Left ventricle myocardium superior (tissue), 1 donor: ENCODE data around the gene SNX17. TPM values are rescaled to one million over a fixed set of nuclear protein-coding genes. Genes with fewer than 3 reads are reported as not detected.
"Not testable (repeated sequence)": the region's sequence is repeated elsewhere in the genome, so short reads cannot be mapped to it uniquely, and the experiment has no call there.

Experiments
- ATAC-seq: fragments of 200-7000 bp; cut with Tn5 transposase; one replicate; pipeline ENCODE4 v1.9.1; 2020; ENCODE audit warnings: mild to moderate bottlenecking, moderate library complexity
- DNase-seq: peaks from one replicate; pipeline ENCODE4 v3.0.0-alpha.2; 2020
- intact Hi-C: fragments of 100-400 bp; cut with micrococcal nuclease; formaldehyde crosslinking; loops from one replicate; pipeline ENCODE4 v1.11.0; 2022
- total RNA-seq: library from RNA; stranded (reverse); fragmentation: NEBNext Ultra II Directional; extraction: Animal tissue kit (Norgen Biotek cat#: 25700); gene quantifications from one replicate; pipeline ENCODE4 v1.2.1, GENCODE V29; 2021
- donor health status: DM: no; HTN: yes; CAD: no; lungs with severe emphysema.

Gene SNX17
- total RNA-seq, 1 donor from 2014 or later, result 61.2 TPM

DNA sequence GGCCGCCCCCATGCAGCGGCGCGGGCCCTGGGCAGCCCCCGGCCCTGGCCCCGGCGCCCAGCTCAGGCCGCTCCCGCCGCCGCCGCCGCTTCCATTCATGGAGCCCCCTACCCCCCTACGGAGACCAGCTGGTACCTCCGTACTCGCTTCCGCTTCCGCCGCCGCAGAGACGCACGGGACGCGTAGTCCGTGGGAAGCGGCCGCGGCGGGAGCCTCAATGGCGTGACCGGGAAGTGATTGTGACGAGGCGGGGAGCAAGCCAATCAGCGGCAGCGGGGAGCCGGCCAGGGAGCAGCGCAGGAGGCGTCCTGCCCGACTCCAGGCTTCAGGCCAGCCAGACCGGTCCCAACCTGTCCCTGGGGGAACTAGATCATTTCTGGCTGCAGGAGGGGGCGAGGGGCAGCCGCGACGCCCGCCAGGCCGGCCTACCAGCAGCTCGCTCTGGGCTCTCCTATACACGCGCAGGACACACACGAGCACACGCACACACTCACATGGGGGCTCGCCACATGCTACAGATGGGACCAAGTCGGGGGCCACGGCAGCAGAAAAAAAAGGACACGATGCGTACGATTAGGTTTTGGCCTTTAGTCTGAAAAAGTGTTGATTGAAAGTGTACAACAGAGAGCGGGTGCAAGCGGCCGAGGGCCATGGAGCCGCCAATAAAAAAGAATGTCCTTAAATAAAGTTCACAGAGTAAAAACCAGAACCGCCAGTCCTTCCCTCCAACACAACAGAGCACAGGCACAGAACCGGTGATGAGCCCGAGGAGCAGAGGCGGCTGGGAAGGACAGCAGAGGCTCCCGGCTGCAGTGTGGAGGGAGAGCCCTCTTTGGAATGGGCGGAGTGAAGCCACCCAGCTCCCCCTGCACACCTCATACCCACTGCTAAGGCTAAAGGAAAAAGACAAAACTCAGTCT lies 10.5 kb downstream of the SNX17 start, which contains the start of gene ZNF513:
Gene ZNF513 (minus strand): TSS at position 109 of the 920 bp plus-strand sequence. CDS start 208 bp downstream, outside the sequence.
- intact Hi-C loops, result no loop called here
- DNase-seq (peak; percentile 98), ATAC-seq (peak; percentile 92)

DNA sequence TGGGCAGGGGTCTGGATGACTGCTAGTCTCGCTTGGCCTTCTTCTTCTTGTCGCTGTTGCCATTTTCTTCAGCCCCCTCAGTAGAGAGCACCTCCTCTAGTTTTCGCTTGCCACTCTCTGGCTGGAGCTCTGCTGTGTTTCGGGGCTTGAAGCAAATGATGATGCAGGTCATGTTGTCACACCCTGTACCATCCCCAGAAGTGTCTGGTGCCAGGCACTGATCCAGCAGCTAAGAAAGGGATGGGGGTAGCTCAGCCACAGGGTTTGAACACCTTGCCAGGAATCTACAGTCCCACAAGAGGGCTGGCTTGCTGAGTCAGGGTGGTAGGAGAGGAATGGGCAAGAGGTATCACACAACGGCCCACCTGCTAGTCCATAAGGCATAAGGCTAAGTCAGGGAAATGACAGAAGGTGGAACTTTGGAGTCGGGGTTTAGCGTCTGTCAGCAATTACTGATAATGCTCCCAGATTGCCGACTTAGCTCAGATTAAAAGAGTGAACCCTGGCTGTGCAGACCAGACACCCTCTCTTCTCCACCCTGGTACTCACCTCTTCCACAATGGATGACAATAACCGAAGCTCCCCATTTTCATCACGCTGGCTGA lies 11.3 kb downstream of the SNX17 start:
- no peak for DNase-seq
- no peak for ATAC-seq
- intact Hi-C loops, result no loop called here

- intact Hi-C loops, result no loop called here
- ATAC-seq, result no peak
- DNase-seq, result no peak
These were observed 20.6 kb downstream of the SNX17 start for GRCh38 chr2:27390822-27391679.

DNA sequence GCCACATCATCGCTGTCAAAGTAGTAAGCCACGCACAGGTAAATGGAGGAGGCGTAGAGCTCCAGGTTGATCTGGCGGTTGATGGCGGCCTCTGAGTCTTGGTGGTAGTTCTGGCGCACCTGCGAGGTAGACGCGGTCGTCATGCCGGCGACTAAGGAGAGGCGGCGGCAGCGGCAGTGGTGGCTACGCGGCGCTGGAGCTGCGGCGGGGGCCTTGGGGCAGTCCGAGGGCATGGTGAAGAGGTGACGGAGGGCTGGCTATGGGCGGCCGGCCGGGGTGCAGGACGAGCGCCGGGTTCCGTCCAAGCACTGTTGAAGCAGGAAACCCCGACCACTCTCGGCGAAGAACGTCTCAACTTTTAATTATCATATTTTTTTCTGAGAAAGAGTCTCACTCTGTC lies 22.8 kb downstream of the SNX17 start:
- DNase-seq (no peak), ATAC-seq (no peak)
- intact Hi-C loops, result no loop called here

- no peak for DNase-seq
- no peak for ATAC-seq
- intact Hi-C loops, result no loop called here
These were observed 28.5 kb downstream of the SNX17 start for GRCh38 chr2:27398962-27399361.

DNA sequence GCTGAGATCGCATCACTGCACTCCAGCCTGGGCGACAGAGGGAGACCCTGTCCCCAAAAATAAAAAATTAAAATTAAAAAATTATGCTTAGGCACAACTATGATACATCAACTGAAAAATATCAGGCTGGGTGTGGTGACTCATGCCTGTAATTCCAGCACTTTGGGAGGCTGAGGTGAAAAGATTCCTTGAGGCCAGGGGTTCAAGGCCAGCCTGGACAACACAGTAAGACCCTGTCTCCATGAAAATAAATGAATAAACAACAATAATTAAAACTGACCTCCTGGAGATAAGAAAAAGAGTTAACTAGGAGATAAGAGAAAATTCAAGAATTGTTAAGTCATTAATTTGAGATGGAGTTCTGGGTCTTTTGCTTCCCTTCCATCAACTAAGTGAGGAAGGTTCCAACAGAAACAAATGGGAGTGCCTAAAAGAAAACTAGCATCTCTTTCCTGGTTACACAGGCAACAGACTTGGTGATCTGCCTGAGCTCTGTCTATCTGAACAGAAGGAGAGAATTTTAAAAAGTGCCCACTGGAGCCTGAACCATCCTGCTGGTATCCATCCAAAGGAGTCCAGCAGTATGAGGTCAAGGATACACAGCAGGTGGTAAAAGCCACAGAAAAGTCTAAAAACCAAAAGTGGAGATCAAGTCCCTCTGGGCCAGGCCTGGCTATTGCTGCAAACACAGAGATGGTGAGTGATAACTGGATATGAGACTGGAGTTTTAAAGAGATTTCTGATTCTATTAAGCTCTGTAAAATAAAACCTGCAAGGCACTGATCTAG lies 30.1 kb downstream of the SNX17 start:
- DNase-seq (no peak), ATAC-seq (no peak)
- intact Hi-C loops, result no loop called here

DNA sequence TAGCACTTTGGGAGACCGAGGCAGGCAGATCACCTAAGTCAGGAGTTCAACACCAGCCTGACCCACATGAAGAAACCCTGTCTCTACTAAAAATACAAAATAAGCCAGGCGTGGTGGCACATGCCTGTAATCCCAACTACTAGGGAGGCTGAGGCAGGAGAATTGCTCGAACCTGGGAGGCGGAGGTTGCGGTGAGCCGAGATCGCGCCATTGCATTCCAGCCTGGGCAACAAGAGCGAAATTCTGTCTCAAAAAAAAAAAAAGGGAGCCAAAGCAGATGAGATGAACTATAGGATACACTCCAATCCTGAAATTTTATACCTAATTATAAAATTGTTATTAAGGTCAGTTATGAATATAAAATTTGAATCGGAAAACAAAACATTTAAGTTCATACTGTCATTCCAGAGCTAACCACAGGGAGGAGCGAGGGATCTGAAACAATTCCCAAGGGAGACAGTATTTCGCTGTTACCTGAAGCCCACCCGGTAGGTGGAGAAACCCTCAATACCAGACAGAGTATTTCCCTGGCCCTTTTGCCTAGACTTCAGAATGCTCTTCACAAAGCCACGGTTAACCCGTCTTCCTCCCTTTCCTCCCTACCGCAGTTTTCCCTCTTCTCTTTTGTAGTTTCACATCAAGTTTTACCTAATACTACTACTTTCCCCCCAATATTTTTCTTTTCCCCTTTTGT lies 37.5 kb downstream of the SNX17 start:
- intact Hi-C loops, result no loop called here
- ATAC-seq, result no peak
- DNase-seq, result no peak

DNA sequence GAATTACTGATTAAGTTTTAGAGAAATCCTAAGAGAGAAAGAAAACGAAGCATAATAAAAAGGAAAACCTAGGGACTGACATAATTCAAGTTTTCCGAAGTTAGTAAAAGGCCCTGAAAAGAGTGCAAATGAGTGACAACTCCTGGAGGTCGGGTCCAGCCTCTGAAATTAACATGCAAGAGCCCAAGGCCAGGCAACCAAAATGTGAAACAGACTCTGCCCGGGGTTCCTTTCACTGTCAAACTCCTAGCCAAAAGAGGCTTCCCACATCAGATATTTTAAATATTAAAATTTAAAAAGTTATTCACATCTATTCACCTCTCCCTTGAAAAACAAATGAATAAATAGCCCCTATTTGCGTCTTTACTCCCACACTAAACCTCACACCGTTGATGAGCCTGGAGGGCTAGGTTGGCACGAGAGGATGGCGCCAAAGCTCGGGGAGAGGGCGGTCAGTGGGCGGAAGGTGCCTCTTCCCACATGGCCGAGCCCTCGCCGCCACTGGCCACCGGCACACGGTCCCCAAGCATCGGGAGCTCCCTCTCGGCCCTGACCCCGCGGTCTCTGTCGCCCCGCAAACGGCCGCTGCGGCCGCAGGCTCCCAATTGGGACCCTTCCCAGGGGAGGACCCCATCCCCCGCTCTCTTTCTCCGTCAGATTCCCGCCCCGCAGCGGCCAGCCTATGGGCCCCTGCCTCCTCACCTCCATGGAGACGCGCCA lies 38.3 kb downstream of the SNX17 start:
- intact Hi-C loops, result no loop called here
- ATAC-seq (peak; percentile 51), DNase-seq (no peak)

- ATAC-seq (peak; percentile 99), DNase-seq (peak; percentile 97)
- intact Hi-C loops, result no loop called here
These were observed 39.1 kb downstream of the SNX17 start, which contains the start of gene PPM1G for GRCh38 chr2:27409321-27410073. Gene PPM1G, minus strand, starts transcription at chr2:27409591. Its CDS starts 169 bp downstream, at chr2:27409422.

DNA sequence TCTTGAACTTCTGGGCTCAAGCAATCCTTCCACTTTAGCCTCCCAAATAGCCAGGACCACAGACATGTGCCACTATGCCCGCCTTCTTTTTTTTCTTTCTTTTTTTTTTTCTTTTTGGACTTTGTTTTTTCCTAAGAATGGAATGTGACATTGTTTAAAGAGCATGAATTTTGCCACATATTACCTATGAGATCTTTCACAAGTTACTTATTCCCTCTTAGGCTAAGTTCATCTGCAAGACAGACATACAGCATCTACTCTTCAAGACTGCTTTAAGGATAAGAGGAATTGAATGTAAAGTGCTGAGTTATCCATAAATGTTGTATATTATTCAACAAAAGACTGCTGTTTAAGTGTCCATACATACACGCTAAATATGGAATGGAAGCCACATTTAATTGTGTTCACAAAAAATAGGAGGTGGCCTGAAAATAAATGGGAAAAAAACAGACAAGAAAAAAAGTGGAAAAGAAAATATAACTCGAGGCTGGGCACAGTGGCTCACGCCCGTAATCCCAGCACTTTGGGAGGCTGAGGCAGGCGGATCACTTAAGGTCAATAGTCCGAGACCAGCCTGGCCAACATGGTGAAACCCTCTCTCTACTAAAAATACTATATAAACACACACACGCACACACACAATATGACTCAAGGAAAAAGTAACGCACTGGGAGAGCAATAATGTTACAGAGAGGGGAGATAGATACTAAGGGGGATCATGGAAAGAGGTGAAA lies 42.2 kb downstream of the SNX17 start:
- intact Hi-C loops, result no loop called here
- no peak for DNase-seq
- no peak for ATAC-seq

DNA sequence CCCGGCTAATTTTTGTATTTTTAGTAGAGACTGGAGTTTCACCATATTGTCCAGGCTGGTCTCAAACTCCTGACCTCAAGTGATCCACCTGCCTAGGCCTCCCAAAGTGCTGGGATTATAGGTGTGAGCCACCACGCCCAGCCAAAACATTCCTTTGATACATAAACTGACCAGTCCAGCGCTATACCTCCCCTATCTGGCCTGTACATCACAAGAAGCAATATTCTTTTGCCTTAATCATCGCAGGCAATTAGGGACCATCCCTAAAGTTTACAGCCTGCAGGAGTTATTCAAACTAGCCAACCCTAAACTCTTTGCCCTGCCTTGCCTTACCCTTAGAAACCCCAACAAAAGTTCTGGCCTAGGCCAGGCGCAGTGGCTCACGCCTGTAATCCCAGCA lies 45.7 kb downstream of the SNX17 start:
- intact Hi-C loops, result no loop called here
- ATAC-seq (no peak), DNase-seq (no peak)

GRCh38 chr2:27420996-27421395 lies 50.6 kb downstream of the SNX17 start:
- ATAC-seq (no peak), DNase-seq (no peak)
- intact Hi-C loops, result no loop called here

DNA sequence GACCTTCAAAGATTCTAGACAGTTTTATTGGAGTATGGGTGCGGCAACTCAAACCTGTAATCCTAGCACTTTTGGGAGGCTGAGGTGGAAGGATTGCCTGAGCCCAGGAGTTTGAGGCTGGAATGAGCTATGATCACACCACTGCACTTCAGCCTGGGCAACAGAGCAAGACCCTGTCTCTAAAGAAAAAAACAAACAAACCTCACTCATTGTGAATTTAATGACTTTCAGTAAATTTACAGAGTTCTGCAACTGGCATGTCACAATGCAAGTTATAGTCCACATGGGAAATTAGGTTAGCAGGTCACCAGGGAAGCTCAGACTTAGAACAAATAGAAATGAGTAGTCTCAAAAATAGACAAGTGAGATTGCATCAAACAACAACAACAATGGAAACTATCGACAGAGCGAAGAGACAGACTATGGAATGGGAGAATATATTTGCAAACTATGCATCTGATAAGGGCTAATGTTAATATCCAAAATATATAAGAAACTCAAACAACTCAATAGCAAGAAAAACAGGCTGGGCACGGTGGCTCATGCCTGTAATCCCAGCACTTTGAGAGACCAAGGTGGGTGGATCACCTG lies 51.3 kb downstream of the SNX17 start:
- intact Hi-C loops, result no loop called here
- ATAC-seq, result no peak
- no peak for DNase-seq

DNA sequence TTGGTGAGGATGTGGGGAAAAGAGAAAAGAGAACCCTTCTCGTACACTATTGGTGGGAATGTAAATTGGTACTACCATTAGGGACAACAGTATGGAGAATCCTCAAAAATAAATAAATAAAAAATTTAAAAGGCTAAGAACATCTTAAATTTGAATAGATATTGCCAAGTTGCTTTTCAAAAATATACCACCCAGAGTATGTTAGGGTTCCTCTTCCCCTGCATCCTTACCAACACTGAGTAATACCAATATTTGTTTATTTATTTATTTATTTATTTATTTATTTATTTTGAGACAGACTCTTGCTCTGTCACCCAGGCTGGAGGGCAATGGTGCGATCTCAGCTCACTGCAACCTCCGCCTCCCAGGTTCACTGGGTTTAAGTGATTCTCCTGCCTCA lies 52.5 kb downstream of the SNX17 start:
- intact Hi-C loops, result no loop called here
- ATAC-seq, result no peak
- no peak for DNase-seq

GRCh38 chr2:27425039-27425438 lies 54.6 kb downstream of the SNX17 start:
- ATAC-seq, DNase-seq, intact Hi-C loops: not testable (repeated sequence)
